AG04450 (cell line): ENCODE data around the gene CAPN6. TPM values are rescaled to one million over a fixed set of nuclear protein-coding genes. Genes with fewer than 3 reads are reported as not detected.

ENCODE experiments used
- CTCF ChIA-PET: fragments of 300-600, 350-600 bp; formaldehyde crosslinking; extraction: SDS; loops from one replicate; lab custom pipeline; 2022; ENCODE audit warnings: antibody characterized with exemption, inconsistent platforms; lab: Charles Lee
- POLR2A ChIA-PET: fragments of 350-600 bp; formaldehyde crosslinking; extraction: SDS; loops from one replicate; lab custom pipeline; 2021; ENCODE audit warnings: antibody characterized with exemption, inconsistent platforms; lab: Yijun Ruan, JAX
- DNase-seq: peaks from one replicate; pipeline ENCODE4 v3.0.0-alpha.2; 2011; ENCODE audit warnings: low read depth, low spot score
- H3K27ac ChIP-seq: one replicate; pipeline ENCODE4 v1.5.1; 2012; ENCODE audit warnings: low read depth, low read length, control low read depth
- H3K27me3 ChIP-seq: one replicate; pipeline ENCODE4 v1.6.0; 2012; ENCODE audit warnings: low read length; ENCODE audit not compliant: control insufficient read depth, insufficient read depth
- H3K4me3 ChIP-seq: 2 replicates; pipeline ENCODE4 v1.5.1; 2011; ENCODE audit warnings: mild to moderate bottlenecking, low read depth, low read length, control low read depth
- H3K9me3 ChIP-seq: 2 replicates; pipeline ENCODE4 v1.5.1; 2012; ENCODE audit warnings: low read length; ENCODE audit not compliant: control insufficient read depth, insufficient read depth
- polyA plus RNA-seq: library from polyadenylated mRNA; depleted of rRNA; stranded (reverse); fragments of >200 nt; gene quantifications from 2 replicates; pipeline ENCODE4 v1.2.3, GENCODE V29; 2011
- TF ChIP-seq, protein P1 (sequence below): IDR thresholded peaks from 2 replicates; pipeline ENCODE4 v1.5.1; 2011; ENCODE audit warnings: low read depth, low read length, control low read depth, inconsistent platforms

CAPN6 gene
- polyA plus RNA-seq, 1 experiment, result not detected

DNA sequence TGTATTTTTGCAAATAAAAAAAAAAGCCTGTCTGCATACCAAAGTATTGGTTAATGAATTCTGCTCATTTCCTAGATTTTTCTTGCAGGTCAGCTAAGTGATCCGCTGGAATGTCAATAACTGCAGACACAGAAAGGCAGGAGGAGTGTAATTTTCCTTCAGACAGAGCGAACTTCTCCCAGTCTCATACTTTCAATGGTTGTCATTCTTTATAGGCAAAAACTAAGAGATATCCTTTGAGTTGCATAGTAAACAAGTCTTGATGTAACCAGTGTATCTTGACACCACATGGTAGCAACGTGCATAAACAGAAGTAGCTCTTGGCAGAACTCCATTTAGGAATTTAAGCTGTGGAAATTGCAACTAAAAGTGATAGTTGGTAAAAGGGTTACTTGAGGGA is 8.2 kb downstream of the CAPN6 start:
- Histone ChIP-seq H3K4me3 (no peak overlapping the region), H3K9me3 (no peaks in the 10 kb centered on the region), H3K27ac (no peak overlapping the region), H3K27me3 (no peaks in the 10 kb centered on the region)
- POLR2A ChIA-PET, result no interaction called here
- DNase-seq, result no peak
- TF ChIP-seq, protein P1, sequence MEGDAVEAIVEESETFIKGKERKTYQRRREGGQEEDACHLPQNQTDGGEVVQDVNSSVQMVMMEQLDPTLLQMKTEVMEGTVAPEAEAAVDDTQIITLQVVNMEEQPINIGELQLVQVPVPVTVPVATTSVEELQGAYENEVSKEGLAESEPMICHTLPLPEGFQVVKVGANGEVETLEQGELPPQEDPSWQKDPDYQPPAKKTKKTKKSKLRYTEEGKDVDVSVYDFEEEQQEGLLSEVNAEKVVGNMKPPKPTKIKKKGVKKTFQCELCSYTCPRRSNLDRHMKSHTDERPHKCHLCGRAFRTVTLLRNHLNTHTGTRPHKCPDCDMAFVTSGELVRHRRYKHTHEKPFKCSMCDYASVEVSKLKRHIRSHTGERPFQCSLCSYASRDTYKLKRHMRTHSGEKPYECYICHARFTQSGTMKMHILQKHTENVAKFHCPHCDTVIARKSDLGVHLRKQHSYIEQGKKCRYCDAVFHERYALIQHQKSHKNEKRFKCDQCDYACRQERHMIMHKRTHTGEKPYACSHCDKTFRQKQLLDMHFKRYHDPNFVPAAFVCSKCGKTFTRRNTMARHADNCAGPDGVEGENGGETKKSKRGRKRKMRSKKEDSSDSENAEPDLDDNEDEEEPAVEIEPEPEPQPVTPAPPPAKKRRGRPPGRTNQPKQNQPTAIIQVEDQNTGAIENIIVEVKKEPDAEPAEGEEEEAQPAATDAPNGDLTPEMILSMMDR, result no peak
- CTCF ChIA-PET, result no interaction called here

DNA sequence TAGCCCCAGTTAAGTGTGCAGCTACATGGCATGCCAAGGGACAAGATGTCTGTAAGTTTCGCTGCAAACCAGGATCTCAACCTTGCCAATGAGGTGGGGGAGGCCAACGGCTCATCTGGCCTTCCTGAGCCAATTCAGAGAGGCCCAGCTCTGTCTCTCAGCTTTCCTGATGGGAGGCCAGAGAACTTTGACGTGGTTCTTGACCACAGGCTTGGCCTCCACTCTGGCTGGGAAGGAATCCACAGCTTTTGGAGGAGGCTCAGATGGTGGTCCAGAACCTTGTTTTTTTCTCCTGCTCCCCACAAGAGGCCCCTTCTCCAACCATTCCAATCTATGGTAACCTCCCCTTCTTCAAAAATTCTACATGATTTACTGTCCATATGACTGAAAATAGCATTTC is 9.8 kb downstream of the CAPN6 start:
- Histone ChIP-seq H3K27ac (no peak overlapping the region), H3K27me3 (no peaks in the 10 kb centered on the region), H3K4me3 (no peak overlapping the region), H3K9me3 (no peaks in the 10 kb centered on the region)
- CTCF ChIA-PET, result no interaction called here
- POLR2A ChIA-PET, result no interaction called here
- TF ChIP-seq, protein P1, result no peak
- no peak for DNase-seq

DNA sequence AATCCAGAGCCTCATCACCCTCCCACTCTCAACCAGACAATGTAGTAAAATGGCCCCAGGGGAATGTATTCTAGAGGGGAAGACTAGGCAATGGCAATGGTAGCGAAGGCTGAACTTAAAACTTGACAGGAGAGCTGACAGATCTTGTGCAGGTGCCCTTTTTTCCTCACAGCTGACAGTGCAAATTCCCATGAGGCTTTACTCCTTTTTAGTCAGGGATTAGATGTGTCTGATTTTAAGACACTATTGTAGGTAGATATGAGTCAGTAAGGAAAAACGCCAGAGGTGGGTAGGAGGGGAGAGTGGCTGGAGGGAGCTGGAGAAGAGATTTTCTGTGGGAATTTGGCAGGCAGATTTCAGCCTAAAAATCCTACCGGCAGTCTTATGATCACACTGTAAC is 10.7 kb downstream of the CAPN6 start:
- TF ChIP-seq, protein P1, result no peak
- ChIA-PET POLR2A (interaction anchor here (0.6 kb wide), 1 partner anchor 51 kb away, joined by 3 read pairs; no protein-coding TSS in a partner anchor), CTCF (no interaction called here)
- H3K9me3 ChIP-seq, result no peaks in the 10 kb centered on the region
- no peaks in the 10 kb centered on the region for H3K27me3 ChIP-seq
- H3K27ac ChIP-seq, result no peak overlapping the region
- DNase-seq, result no peak
- H3K4me3 ChIP-seq, result no peak overlapping the region

- DNase-seq, result no peak
- POLR2A ChIA-PET, result no interaction called here
- H3K27me3 ChIP-seq, result no peaks in the 10 kb centered on the region
- CTCF ChIA-PET, result no interaction called here
- no peaks in the 10 kb centered on the region for H3K9me3 ChIP-seq
- H3K27ac ChIP-seq, result no peak overlapping the region
- TF ChIP-seq, protein P1, result no peak
- no peak overlapping the region for H3K4me3 ChIP-seq
Measured at GRCh38 chrX:111257733-111258132, 12.6 kb downstream of the CAPN6 start.

- ChIA-PET CTCF (no interaction called here), POLR2A (no interaction called here)
- Histone ChIP-seq H3K9me3 (no peaks in the 10 kb centered on the region), H3K4me3 (no peak overlapping the region), H3K27ac (no peak overlapping the region), H3K27me3 (no peaks in the 10 kb centered on the region)
- DNase-seq, result no peak
- TF ChIP-seq, protein P1, result no peak
Measured at GRCh38 chrX:111254896-111255693, 15.2 kb downstream of the CAPN6 start.
